PFSK-1 (cell line): ENCODE measurements around the gene PPIC.

ENCODE experiments used
- FOXP2 ChIP-seq: optimal IDR thresholded peaks from 2 replicates; pipeline ENCODE3; 2011; ENCODE audit warnings: borderline replicate concordance, control low read depth, inconsistent platforms; ENCODE audit not compliant: insufficient read depth; ENCODE audit errors: extremely low read length, extremely low read depth
- POLR2AphosphoS5 ChIP-seq: IDR thresholded peaks from 2 replicates; pipeline ENCODE4 v1.6.1; 2012; ENCODE audit warnings: low read depth, mild to moderate bottlenecking, control low read depth, low read length, moderate library complexity
- REST ChIP-seq, 2 experiments: IDR thresholded peaks; 2 replicates each; pipeline versions ENCODE4 v1.6.1 to v1.8.0; 2011 to 2012; ENCODE audit warnings: low read depth in 2 of 2, low read length in 2 of 2, control low read depth in 1 of 2, inconsistent platforms in 1 of 2, mild to moderate bottlenecking in 1 of 2, moderate library complexity in 1 of 2; ENCODE audit not compliant: insufficient read depth in 1 of 2
- SIN3A ChIP-seq: IDR thresholded peaks from 2 replicates; pipeline ENCODE4 v1.6.1; 2012; ENCODE audit warnings: mild to moderate bottlenecking, low read length, moderate library complexity, borderline replicate concordance; ENCODE audit not compliant: insufficient read depth
- TAF1 ChIP-seq: IDR thresholded peaks from 2 replicates; pipeline ENCODE4 v1.6.1; 2012; ENCODE audit warnings: low read length, control low read depth, borderline replicate concordance; ENCODE audit not compliant: insufficient read depth

Gene PPIC

GRCh38 chr5:123047706-123048105 is 11.2 kb upstream of the PPIC start:
- no peak for TF ChIP-seq TAF1
- no peak for TF ChIP-seq SIN3A
- no peak for TF ChIP-seq REST (IDR thresholded peaks at IDR 0.05; ENCODE audit: insufficient read depth in 1 of 2, low read depth in 2 of 2, low read length in 2 of 2)
- TF ChIP-seq POLR2AphosphoS5, result no peak
- no peak for TF ChIP-seq FOXP2

- no peak for TF ChIP-seq POLR2AphosphoS5
- TF ChIP-seq SIN3A, result no peak
- no peak for TF ChIP-seq TAF1
- no peak for TF ChIP-seq FOXP2
- no peak for TF ChIP-seq REST (IDR thresholded peaks at IDR 0.05; ENCODE audit: insufficient read depth in 1 of 2, low read depth in 2 of 2, low read length in 2 of 2)
These were observed 9.7 kb upstream of the PPIC start for GRCh38 chr5:123046222-123046621.

- TF ChIP-seq REST (IDR thresholded peaks at IDR 0.05; ENCODE audit: insufficient read depth in 1 of 2, low read depth in 2 of 2, low read length in 2 of 2) (no peak), FOXP2 (no peak), POLR2AphosphoS5 (no peak), SIN3A (no peak), TAF1 (no peak)
These were observed 8.5 kb upstream of the PPIC start for GRCh38 chr5:123044926-123045617.

GRCh38 chr5:123039673-123040072 is 3.1 kb upstream of the PPIC start:
- TF ChIP-seq FOXP2 (no peak), SIN3A (no peak), TAF1 (no peak), POLR2AphosphoS5 (no peak), REST (IDR thresholded peaks at IDR 0.05; ENCODE audit: insufficient read depth in 1 of 2, low read depth in 2 of 2, low read length in 2 of 2) (no peak)
